Parathyroid adenoma (tissue), 2 donors: ENCODE measurements around the gene HSP90B1.

Experiments
- H2AFZ ChIP-seq: fragments of 300-600 bp; sonication (generic); one replicate; pipeline ENCODE4 v1.7.0; 2017; ENCODE audit warnings: antibody characterized with exemption, mild to moderate bottlenecking
- H3K27ac ChIP-seq: fragments of 300-600 bp; sonication (generic); one replicate; pipeline ENCODE4 v1.7.0; 2017
- H3K27me3 ChIP-seq: fragments of 300-600 bp; sonication (generic); one replicate; pipeline ENCODE4 v1.7.0; 2017; ENCODE audit warnings: low read length; ENCODE audit not compliant: control insufficient read depth, insufficient read depth
- H3K36me3 ChIP-seq: fragments of 300-600 bp; sonication (generic); one replicate; pipeline ENCODE4 v1.7.0; 2017; ENCODE audit warnings: low read length; ENCODE audit not compliant: control insufficient read depth, insufficient read depth
- H3K4me1 ChIP-seq: fragments of 300-600 bp; sonication (generic); one replicate; pipeline ENCODE4 v1.7.0; 2017; ENCODE audit warnings: control low read depth
- H3K4me2 ChIP-seq: fragments of 300-600 bp; sonication (generic); one replicate; pipeline ENCODE4 v1.7.0; 2017; ENCODE audit warnings: low read length
- H3K4me3 ChIP-seq: fragments of 300-600 bp; sonication (generic); one replicate; pipeline ENCODE4 v1.7.0; 2017; ENCODE audit warnings: low read depth, low read length
- H3K79me2 ChIP-seq: fragments of 300-600 bp; sonication (generic); one replicate; pipeline ENCODE4 v1.7.0; 2017; ENCODE audit warnings: control low read depth
- H3K9ac ChIP-seq: fragments of 300-600 bp; sonication (generic); one replicate; pipeline ENCODE4 v1.7.0; 2017; ENCODE audit warnings: mild to moderate bottlenecking
- H3K9me3 ChIP-seq: fragments of 300-600 bp; sonication (generic); one replicate; pipeline ENCODE4 v1.7.0; 2017; ENCODE audit warnings: low read length; ENCODE audit not compliant: control insufficient read depth
- TF ChIP-seq, protein P1 (sequence below): fragments of 300-600 bp; sonication (generic); IDR thresholded peaks from one replicate; pipeline ENCODE4 v1.7.0; 2017; ENCODE audit warnings: antibody characterized with exemption, mild to moderate bottlenecking
- donor health status: primary hyperparathyroidism.

The HSP90B1 gene

DNA sequence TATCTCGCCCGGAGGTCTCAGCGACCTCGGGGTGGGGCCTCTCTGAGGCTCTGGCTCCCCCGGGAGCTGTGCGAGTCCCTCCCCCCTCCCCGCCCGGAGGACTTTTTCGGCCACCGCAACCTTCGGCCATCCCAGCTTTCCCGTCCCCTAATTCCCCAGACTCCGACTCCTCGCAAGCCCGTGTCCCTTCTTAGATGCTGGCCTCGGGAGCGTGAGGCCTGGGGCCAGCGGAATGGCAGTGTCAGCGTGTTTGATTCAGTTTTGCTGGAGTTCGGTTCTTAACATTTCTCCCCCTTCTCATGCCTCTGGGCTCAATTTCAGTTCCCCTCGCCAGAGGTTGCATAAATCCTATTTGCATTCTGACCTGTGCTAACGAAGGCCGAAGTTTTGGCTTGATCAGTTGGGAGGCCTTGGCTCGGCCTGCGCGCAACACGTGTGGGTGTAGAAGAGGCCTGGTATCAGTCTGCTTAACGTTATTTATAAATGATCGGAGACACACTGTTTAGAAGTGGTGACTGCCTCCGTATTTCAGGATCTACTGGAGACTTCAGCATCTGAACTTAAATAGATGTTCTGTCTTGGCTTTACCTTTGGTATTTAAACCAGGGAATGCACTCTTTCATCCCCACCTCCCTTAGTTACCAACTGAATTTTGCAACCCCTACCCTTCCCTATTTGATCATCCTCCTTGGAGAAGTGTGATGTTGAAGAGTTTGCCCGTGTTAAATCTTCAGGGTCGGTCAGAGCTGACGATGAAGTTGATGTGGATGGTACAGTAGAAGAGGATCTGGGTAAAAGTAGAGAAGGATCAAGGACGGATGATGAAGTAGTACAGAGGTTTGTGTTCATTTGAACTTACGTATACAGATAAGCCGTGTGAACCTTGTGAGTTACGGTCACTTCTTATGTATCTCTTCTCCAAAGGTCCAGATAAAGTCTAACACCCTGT lies 851 bp downstream of the HSP90B1 start:
- H3K27me3 ChIP-seq, result no peaks in the 10 kb centered on the region
- H2AFZ ChIP-seq, result peak overlapping the region; percentile 83
- no peaks in the 10 kb centered on the region for H3K36me3 ChIP-seq
- peaks cover 27% of the 10 kb centered on the region for H3K4me1 ChIP-seq
- peak overlapping the region; percentile 78 for H3K9ac ChIP-seq
- H3K4me2 ChIP-seq, result peak overlapping the region; percentile 88
- no peaks in the 10 kb centered on the region for H3K9me3 ChIP-seq
- H3K79me2 ChIP-seq, result peaks cover 36% of the 10 kb centered on the region
- peak overlapping the region; percentile 93 for H3K4me3 ChIP-seq
- peak overlapping the region; percentile 83 for H3K27ac ChIP-seq
- TF ChIP-seq, protein P1, sequence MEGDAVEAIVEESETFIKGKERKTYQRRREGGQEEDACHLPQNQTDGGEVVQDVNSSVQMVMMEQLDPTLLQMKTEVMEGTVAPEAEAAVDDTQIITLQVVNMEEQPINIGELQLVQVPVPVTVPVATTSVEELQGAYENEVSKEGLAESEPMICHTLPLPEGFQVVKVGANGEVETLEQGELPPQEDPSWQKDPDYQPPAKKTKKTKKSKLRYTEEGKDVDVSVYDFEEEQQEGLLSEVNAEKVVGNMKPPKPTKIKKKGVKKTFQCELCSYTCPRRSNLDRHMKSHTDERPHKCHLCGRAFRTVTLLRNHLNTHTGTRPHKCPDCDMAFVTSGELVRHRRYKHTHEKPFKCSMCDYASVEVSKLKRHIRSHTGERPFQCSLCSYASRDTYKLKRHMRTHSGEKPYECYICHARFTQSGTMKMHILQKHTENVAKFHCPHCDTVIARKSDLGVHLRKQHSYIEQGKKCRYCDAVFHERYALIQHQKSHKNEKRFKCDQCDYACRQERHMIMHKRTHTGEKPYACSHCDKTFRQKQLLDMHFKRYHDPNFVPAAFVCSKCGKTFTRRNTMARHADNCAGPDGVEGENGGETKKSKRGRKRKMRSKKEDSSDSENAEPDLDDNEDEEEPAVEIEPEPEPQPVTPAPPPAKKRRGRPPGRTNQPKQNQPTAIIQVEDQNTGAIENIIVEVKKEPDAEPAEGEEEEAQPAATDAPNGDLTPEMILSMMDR, result no peak

- no peak overlapping the region for H3K9ac ChIP-seq
- peaks cover 26% of the 10 kb centered on the region for H3K4me1 ChIP-seq
Observed at GRCh38 chr12:103933237-103933636, 3.0 kb downstream of the HSP90B1 start.

DNA sequence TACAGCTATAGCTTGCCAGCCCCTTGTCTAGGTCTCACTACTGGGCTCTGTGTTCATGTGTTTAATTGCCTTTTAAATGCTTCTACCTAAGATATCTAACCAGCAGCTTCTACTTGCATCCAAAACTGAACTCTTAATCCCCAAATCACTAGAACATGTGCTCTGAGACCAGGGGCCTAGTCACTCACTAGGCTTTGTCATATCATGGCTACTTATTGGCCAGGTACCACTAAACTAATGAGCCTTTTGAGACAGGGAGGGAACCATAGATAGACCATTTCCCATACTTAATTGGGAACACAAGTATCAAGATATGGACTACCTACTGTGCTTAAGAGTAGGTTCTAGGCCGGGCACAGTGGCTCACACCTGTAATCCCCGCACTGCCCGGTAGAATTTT lies 6.5 kb downstream of the HSP90B1 start:
- Histone ChIP-seq H3K79me2 (peaks cover 23% of the 10 kb centered on the region), H3K36me3 (no peaks in the 10 kb centered on the region), H3K27ac (no peak overlapping the region), H3K9me3 (no peaks in the 10 kb centered on the region), H3K4me2 (no peak overlapping the region), H2AFZ (no peak overlapping the region), H3K4me3 (no peak overlapping the region), H3K4me1 (peaks cover 16% of the 10 kb centered on the region), H3K27me3 (no peaks in the 10 kb centered on the region), H3K9ac (no peak overlapping the region)
- TF ChIP-seq, protein P1, result no peak

More at GRCh38 chr12:103933237-103933636, 3.0 kb downstream of the HSP90B1 start:
- Histone ChIP-seq H2AFZ (no peak overlapping the region), H3K4me3 (no peak overlapping the region), H3K27me3 (no peaks in the 10 kb centered on the region), H3K27ac (no peak overlapping the region), H3K79me2 (peaks cover 36% of the 10 kb centered on the region), H3K4me2 (no peak overlapping the region), H3K36me3 (no peaks in the 10 kb centered on the region), H3K9me3 (no peaks in the 10 kb centered on the region)
- TF ChIP-seq, protein P1, result no peak

DNA sequence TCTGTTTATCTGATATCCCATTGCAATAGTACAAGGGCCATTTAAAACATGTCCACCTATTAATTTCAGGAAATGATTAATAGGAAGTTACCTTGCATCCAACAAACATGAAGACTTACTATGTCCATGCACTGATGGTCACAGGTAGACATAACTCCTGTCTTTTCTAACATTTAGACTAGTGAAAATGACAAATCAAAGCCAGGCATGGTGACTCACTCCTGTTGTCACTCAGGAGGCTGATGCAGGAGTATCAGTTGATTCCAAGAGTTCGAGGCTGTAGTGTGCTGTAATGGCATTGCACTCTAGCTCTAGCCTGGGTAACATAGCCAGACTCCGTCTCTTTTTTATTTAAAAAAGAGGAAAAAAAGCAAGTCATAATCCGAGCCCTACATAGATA lies 14.8 kb downstream of the HSP90B1 start:
- Histone ChIP-seq H3K79me2 (no peaks in the 10 kb centered on the region), H3K4me1 (no peaks in the 10 kb centered on the region), H3K27me3 (no peaks in the 10 kb centered on the region), H3K27ac (no peak overlapping the region), H3K9ac (no peak overlapping the region), H3K4me2 (no peak overlapping the region), H3K36me3 (no peaks in the 10 kb centered on the region), H3K4me3 (no peak overlapping the region), H3K9me3 (no peaks in the 10 kb centered on the region), H2AFZ (no peak overlapping the region)
- TF ChIP-seq, protein P1, result no peak
